ENCODE data around the gene GNL3. TPM values are rescaled to one million over a fixed set of nuclear protein-coding genes. Genes with fewer than 3 reads are reported as not detected.

The GNL3 gene
- total RNA-seq, 1 experiment from 2014 or later = 88.9 TPM

DNA sequence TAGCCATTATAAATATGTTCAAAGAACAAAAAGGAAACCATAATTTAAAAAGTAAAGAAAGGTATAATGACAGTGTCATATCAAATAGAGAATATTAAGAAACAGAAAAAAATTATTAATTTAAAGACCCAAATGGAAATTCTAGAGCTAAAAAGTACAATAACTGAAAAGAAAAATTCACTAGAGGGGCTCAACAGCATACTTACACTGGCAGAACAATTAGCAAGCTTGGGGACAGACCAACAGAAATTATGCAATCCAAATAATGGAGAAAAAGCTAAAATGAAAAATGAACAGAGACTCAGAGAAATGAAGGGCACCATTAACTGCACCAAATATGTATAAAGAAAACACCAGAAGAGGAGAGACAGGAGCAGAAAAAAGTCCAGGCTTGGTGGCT, 33.8 kb downstream of the GNL3 start:
- BruUV-seq (replicated peaks) = no TSS peak
- ATAC-seq (no peak), DNase-seq (ENCODE audit: low read depth, low spot score) (no peak)
- no peaks in the 10 kb centered on the region for H3K36me3 ChIP-seq (ENCODE audit: control insufficient read depth, insufficient read depth, low read length)
- H3K27me3 ChIP-seq (ENCODE audit: control insufficient read depth, insufficient read depth, low read length) = no peaks in the 10 kb centered on the region
- in situ Hi-C loops (cut with HindIII; ENCODE audit: low pct_unique_long_range_greater_than_20kb, low sequenced_read_pairs) = no loop called here
- no peak overlapping the region for H3K27ac ChIP-seq (ENCODE audit: low read length)
- intact Hi-C loops (cut with micrococcal nuclease; ENCODE audit: unreplicated experiment) = no loop called here
- TF ChIP-seq TCF7L2 (IDR thresholded peaks at IDR 0.05; ENCODE audit: low read depth, low read length) (no peak), SIN3A (IDR thresholded peaks at IDR 0.05; ENCODE audit: borderline replicate concordance, insufficient read depth, low read depth, low read length) (no peak), POLR2AphosphoS5 (IDR thresholded peaks at IDR 0.05; ENCODE audit: low read depth, low read length) (no peak)
- TF ChIP-seq, protein P1, sequence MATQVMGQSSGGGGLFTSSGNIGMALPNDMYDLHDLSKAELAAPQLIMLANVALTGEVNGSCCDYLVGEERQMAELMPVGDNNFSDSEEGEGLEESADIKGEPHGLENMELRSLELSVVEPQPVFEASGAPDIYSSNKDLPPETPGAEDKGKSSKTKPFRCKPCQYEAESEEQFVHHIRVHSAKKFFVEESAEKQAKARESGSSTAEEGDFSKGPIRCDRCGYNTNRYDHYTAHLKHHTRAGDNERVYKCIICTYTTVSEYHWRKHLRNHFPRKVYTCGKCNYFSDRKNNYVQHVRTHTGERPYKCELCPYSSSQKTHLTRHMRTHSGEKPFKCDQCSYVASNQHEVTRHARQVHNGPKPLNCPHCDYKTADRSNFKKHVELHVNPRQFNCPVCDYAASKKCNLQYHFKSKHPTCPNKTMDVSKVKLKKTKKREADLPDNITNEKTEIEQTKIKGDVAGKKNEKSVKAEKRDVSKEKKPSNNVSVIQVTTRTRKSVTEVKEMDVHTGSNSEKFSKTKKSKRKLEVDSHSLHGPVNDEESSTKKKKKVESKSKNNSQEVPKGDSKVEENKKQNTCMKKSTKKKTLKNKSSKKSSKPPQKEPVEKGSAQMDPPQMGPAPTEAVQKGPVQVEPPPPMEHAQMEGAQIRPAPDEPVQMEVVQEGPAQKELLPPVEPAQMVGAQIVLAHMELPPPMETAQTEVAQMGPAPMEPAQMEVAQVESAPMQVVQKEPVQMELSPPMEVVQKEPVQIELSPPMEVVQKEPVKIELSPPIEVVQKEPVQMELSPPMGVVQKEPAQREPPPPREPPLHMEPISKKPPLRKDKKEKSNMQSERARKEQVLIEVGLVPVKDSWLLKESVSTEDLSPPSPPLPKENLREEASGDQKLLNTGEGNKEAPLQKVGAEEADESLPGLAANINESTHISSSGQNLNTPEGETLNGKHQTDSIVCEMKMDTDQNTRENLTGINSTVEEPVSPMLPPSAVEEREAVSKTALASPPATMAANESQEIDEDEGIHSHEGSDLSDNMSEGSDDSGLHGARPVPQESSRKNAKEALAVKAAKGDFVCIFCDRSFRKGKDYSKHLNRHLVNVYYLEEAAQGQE (IDR thresholded peaks at IDR 0.05; ENCODE audit: insufficient read depth in 1 of 2, low read depth in 2 of 2, low read length in 1 of 2) = no peak
- TF ChIP-seq, protein P2, sequence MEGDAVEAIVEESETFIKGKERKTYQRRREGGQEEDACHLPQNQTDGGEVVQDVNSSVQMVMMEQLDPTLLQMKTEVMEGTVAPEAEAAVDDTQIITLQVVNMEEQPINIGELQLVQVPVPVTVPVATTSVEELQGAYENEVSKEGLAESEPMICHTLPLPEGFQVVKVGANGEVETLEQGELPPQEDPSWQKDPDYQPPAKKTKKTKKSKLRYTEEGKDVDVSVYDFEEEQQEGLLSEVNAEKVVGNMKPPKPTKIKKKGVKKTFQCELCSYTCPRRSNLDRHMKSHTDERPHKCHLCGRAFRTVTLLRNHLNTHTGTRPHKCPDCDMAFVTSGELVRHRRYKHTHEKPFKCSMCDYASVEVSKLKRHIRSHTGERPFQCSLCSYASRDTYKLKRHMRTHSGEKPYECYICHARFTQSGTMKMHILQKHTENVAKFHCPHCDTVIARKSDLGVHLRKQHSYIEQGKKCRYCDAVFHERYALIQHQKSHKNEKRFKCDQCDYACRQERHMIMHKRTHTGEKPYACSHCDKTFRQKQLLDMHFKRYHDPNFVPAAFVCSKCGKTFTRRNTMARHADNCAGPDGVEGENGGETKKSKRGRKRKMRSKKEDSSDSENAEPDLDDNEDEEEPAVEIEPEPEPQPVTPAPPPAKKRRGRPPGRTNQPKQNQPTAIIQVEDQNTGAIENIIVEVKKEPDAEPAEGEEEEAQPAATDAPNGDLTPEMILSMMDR (IDR thresholded peaks at IDR 0.05) = no peak
- ChIA-PET POLR2A (no interaction called here), CTCF (interaction anchor here (0.7 kb wide), 1 partner anchor 499 kb away, joined by 3 read pairs; no protein-coding TSS in a partner anchor)
- no peaks in the 10 kb centered on the region for H3K4me1 ChIP-seq (ENCODE audit: control insufficient read depth, insufficient read depth, low read length)
- H3K9me3 ChIP-seq (ENCODE audit: control insufficient read depth, insufficient read depth, low read depth, low read length) = no peaks in the 10 kb centered on the region
- no peak overlapping the region for H3K4me3 ChIP-seq (ENCODE audit: low read depth in 2 of 2, low read length in 2 of 2)

DNA sequence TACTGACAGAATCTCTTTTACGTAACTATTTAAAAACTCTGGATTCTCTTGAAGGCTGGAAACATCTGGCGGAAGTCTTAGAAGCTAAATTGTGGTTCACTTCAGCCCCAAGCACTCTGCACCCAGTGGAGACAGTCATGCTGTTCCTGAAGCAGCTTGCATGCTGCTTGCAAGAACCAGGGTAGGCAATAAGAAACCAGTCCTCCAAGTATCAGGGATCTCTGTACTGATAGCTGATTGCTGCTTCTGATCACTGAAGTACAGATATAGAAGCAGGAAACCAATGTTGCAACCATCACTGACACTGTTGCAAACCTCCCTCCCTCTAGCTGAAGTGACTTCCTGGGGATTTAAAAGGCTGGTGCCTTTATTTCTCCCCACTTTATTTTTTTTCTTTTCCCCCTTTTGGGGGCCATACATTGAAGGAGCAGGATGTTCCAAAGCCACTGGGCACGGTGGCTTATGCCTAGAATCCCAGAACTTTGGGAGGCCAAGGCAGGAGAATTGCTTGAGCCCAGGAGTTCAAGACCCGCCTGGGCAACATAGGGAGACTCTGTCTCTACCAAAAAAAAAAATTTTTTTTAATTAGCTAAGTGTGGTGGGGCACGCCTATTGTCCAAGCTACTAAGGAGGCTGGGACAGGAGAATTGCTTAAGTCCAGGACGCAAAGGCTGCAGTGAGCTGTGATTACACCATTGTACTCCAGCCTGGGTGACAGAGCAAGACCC, 35.3 kb downstream of the GNL3 start:
- DNase-seq (ENCODE audit: low read depth, low spot score) (no peak), ATAC-seq (no peak)
- H3K36me3 ChIP-seq (ENCODE audit: control insufficient read depth, insufficient read depth, low read length) = no peaks in the 10 kb centered on the region
- intact Hi-C loops (cut with micrococcal nuclease; ENCODE audit: unreplicated experiment) (no loop called here), in situ Hi-C loops (cut with HindIII; ENCODE audit: low pct_unique_long_range_greater_than_20kb, low sequenced_read_pairs) (no loop called here)
- no peak overlapping the region for H3K4me3 ChIP-seq (ENCODE audit: low read depth in 2 of 2, low read length in 2 of 2)
- no peak overlapping the region for H3K27ac ChIP-seq (ENCODE audit: low read length)
- H3K9me3 ChIP-seq (ENCODE audit: control insufficient read depth, insufficient read depth, low read depth, low read length) = no peaks in the 10 kb centered on the region
- BruUV-seq (replicated peaks) = no TSS peak
- CTCF ChIA-PET = no interaction called here
- H3K4me1 ChIP-seq (ENCODE audit: control insufficient read depth, insufficient read depth, low read length) = no peaks in the 10 kb centered on the region
- POLR2A ChIA-PET = no interaction called here
- no peaks in the 10 kb centered on the region for H3K27me3 ChIP-seq (ENCODE audit: control insufficient read depth, insufficient read depth, low read length)
- TF ChIP-seq POLR2AphosphoS5 (IDR thresholded peaks at IDR 0.05; ENCODE audit: low read depth, low read length) (no peak), TCF7L2 (IDR thresholded peaks at IDR 0.05; ENCODE audit: low read depth, low read length) (no peak), SIN3A (IDR thresholded peaks at IDR 0.05; ENCODE audit: borderline replicate concordance, insufficient read depth, low read depth, low read length) (no peak)
- TF ChIP-seq, protein P2 (IDR thresholded peaks at IDR 0.05) = no peak
- TF ChIP-seq, protein P1 (IDR thresholded peaks at IDR 0.05; ENCODE audit: insufficient read depth in 1 of 2, low read depth in 2 of 2, low read length in 1 of 2) = no peak
